GM18498 (cell line): ENCODE results near the gene SF3B4.

Experiments used
- ATAC-seq: cut with Tn5 transposase; IDR thresholded peaks from one replicate; pipeline ENCODE4 v1.9.1; 2021; ENCODE audit warnings: mild to moderate bottlenecking, moderate library complexity; ENCODE audit not compliant: unreplicated experiment

Gene SF3B4

DNA sequence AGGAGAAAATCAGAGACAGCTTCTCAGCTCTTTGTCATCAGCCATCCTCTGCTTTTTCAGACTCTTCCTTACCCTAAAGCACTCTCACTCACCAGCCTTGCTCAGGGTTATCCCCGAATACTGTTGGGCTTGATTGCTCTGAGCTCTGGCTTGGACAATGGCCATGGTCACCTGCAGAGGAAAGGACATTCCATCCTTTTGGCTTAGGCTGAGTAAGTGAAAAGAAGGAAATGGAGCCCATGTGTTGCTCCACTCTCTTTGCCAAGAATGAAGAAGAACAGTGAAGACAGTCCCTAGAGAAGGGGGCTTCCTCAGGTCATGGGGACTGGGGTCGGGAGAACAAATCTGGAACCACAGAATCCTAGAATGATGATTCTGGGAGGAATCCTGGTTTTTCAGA is 6.8 kb upstream of the SF3B4 start:
- no peak for ATAC-seq

DNA sequence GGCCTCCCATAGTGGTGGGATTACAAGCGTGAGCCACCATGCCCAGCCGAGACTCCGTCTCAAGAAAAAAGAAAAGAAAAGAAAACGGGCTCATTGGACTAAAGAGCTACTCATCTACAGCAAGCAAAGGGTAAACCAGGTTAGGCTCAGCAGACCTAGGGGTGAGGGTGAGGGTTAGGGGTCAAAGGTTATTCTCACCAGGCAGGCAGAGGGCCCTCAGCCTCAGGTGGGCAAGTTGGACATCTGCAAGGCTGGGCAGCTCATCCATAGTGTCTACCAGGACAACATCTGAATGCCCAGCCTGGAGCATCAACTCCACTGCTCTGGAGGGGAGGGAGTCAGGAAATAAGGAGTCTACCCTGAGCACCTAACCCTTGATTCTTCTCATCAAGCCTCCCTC is 5.6 kb upstream of the SF3B4 start:
- ATAC-seq: no peak

DNA sequence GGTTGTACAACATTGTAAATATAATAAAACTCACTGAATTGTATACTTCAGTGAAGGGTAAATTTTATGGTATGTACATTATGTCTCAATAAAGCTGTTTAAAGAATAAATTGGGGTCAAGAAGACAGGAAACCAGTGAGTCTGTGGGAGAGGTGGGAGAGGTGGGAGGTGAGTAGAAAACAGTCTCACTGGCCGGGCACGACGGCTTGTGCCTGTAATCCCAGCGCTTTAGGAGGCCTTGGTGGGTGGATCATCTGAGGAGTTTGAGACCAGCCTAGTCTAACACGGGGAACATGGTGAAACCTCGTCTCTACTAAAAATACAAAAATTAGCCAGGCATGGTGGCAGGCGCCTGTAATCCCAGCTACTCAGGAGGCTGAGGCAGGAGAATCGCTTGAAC is 4.9 kb upstream of the SF3B4 start:
- no peak for ATAC-seq

DNA sequence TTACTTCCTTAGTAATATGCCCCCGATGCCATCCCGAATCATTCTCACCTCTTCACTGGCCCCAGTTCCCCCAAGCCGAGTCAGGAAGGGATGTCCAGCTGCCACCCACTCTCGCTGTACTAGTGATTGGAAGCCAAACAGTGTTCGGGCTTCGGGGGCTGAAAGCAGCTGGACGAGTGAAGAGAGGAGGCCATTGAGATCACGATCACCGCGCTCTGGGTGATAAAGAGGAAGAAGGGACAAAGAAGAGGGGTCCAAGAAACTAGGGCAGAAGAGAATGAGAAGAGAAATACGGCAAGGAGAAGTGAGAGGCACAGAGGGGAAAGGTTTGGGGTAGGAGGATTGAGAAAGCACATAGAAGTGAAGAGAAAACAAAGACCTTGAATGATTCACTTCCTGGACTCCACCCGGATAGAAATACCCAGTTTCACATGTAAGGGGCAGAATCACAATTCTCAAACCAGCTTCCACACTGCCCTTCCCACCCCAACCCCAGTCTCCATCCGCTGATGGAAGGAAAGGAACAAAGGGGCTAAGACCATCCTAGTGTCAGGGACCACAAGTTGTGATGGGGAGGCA is 3.7 kb upstream of the SF3B4 start:
- no peak for ATAC-seq

DNA sequence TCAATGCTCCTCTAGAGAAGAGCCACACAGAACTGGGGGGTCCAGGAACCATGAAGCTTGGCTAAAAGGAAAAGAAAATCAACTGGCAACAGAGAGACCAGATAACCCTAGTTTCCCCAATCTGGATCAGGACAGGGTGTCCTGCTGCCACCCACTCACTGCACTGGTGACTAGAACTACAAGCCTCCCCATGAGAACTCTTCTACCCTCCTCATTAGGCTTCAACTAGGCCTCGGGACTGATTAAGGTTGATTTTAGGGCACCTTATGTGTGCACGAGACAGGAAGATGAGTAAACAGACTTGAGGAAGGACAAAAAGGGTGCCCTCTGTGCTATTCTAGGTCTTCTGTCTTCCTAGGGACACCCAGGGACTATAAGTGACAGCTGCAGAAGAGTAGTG is 2.3 kb upstream of the SF3B4 start:
- no peak for ATAC-seq

DNA sequence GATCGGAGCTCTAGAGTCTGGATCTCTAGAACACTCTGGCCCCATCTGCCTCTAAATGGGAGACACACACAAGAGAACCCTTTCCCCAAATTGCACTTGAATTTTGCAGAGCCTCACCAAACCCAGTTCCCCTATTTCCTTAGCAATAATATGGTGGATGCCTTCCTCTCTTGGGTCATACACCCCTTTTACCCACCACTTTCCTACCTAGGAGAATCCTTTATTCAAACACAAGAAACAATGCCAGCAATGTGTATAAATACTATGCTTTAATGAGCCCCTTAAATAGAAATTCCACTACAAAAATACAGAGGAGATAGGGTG is 760 bp upstream of the SF3B4 start:
- ATAC-seq: no peak

DNA sequence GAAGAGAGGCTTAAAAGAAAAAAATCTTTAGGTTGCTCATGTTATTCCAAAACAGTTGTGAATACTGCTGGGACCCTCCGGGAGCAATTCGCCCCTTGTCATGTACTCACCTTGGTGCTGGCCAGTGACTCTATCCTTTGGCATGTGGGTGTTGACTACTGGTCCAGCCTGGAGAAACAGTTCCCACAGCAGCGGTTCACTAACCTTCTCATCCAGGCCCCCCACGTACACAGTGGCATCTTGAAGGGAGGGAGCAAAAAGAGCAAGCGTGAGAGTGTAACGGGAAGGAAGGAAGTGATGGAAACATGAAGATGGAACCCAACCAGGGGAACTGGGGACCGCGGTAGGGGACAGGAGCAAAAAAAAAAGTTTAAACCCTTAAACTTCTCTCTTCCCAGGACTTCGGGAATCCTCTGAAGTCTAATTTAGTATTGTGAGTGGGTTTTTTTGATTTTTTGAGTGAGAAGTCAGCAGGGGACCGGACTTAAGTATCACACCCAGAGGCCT is 494 bp downstream of the SF3B4 start:
- ATAC-seq: no peak

DNA sequence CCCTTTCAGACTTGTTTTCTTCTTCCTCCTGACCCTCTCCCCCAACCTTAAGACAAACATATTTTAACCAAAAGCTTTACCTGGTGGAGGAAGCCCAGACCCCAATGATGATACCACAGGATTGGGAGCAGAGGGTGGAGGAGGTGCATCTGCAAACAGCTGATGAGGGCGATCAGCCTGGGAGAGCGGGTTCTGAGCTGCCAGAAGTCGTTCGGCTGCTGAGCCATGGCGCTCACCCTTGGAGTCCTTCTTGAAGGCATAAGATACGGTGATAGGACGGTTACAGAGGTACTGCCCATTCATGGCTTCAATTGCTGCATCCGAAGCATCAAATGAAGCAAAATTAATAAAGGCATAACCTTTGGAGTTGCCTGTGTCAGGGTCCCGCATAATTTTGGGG is 1.3 kb downstream of the SF3B4 start:
- no peak for ATAC-seq

DNA sequence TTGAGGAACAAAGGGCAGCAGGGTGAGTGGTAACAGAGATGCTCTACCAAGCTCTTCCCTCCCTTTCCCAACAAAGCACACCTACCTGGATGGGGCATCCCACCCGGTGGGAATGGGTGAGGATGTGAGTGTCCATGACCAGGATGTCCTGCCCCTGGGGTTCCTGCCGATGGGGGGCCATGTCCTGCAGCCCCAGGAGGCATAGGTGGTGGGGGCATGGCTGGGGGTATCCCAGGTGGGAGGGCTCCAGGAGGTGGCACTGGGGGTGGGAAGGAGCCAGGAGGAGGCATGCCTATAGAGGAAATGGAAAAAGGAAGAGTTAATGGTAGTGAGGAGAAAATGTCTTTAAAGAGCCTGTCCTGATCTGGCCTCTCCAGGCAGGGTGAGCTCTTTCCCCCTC is 1.9 kb downstream of the SF3B4 start:
- no peak for ATAC-seq

DNA sequence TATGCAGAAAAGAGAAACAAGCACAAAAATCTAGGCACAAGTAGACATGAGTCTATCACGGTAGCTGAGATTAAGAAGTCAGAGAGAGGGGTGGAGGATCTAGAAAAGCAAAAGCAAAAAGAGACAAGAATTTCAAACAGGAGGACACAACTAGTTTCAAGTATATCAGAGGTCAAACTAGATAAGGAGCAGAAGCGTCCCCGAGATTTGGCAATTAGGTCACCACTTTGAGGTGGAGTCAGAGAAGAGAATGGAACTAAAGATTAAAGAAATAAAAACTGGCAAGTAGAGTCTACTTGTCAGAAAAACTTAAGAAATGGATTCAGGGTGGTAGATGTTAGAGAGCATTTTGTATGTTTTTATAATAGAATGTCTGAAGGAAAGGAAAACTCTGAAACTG is 2.3 kb downstream of the SF3B4 start:
- ATAC-seq: no peak

DNA sequence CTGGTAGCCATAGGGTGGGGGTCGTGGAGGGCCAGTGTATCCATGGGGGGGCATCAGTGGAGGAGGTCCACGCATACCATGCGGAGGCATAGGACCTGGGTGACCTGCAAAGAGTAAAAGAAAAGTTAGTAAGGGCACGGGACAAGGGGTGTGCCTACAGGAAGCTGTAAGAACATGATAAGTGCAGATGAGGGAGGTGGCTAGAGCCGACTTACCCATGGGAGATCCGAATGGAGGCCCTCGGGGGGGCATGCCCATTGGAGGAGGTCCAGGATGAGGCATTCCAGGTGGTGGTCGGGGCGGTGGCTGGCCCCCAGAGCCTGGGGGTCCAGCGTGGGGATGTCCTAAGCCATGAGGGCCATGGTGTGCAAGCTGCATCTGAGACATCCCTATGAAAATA is 4.0 kb downstream of the SF3B4 start:
- no peak for ATAC-seq

DNA sequence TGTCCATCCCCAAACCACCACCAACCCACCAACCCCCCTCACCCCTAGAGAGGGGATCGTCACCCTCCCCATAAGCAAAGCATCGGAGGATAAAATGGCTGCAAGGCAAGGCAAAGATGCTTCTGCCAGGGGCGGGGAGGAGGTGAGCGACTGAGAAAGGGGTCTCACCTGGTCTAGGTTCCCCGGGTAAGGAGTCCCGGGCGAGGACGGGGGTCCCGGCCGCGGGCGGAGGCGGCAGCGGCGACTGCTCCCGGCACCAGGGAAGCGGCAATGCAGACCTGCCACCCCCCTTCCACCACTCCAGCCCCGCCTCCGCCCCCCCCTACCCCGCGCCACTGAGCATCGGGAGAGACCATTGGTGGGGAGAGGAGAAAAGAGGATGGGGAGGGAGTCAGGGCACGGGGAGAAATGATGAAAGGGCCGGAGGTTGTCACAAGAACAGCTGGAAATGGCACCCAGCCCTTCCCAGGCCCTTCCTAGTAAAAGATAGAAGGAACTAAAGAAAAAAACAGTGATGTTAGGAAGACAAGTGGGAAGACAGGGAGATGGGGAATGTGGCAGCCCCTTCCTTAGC is 9.9 kb downstream of the SF3B4 start, which contains the start of gene SV2A:
Gene SV2A (minus strand): TSS at position 274 of the 574 bp plus-strand sequence. CDS start 4,004 bp downstream, outside the sequence.
- no peak for ATAC-seq

DNA sequence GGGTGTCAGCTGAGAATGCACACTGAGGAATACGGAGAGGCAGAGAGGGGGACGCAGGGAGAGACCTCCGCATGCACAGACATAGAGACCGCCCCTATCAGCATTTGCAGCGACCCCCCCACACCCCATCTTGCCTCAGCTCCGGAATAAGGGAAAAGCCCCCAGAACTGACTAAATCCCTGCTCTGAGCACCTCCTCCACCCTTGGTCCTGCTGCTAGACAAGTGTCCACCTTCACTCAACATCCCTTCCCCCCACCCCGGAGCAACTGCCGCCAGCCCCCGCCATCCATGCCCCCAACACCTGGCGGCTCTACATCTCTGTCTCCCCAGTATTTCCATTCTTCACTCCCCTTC is 10.7 kb downstream of the SF3B4 start:
- no peak for ATAC-seq

DNA sequence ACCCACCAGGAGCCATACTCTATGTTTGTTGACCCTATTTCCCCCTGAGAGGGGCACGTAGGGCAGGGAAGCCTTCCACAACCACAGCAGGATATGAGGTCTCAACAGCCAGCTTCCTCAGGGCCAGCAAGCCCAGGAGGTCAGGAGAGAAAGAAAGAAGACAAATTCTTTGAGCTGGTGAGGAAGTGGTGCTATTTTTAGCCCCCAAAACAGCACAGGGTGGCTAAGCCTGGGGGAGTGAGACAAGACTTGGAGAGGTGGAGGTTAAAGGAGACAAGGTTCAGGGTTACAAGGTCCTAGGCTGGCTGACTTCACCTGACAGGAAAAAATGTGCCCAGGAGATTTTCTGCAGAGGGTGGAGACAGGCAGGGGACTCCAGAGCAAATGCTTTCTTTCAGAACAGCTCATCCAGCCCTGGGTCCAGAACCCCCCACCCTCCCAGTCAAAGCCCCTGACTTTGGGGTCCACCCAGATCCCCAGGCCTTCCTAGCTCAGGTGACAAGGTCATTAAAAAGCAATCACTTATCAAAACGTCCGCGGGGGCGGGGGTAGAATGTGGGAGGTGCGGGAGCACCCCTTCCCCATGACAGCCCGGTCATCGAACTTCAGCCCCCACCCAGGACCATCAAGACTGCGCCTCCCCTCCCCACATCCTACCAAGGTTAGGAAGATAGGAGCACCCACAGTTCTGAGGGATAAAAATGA is 11.3 kb downstream of the SF3B4 start:
- ATAC-seq: no peak

DNA sequence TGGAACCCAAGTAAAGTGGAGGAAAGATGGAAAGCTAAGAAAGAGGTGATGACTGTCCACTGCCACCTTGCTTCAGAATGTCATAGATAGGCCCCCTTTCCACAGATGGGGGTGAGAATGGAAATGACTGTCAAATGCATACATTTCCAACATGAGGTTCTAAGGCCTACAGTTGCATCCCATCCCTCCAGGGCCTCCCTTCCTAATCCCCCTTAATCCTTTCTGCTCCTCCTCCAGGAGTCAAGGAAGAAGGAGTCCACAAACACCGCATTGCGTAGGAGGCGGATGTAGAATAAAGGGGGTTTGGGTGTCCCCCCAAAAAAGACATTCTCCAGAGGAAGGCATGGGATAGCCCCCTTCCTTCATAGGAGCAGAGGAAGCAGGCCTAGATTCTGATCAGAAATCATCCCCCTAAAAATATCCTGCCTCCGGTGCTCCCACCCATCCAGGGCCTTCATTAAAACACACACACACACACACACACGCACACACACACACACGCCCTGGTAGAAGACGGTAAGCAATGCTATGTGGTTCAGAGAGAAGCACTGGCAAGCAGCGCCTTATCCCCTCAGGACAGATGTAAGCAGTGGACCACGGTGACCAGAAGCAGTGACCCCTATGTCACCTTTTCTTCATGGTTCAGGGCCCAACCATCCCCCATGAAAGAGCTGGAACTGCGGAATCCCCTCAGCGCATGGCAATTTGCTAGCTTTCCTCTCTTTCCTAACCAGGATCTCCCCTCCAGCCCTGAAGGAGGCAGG is 12.0 kb downstream of the SF3B4 start:
- ATAC-seq: no peak

DNA sequence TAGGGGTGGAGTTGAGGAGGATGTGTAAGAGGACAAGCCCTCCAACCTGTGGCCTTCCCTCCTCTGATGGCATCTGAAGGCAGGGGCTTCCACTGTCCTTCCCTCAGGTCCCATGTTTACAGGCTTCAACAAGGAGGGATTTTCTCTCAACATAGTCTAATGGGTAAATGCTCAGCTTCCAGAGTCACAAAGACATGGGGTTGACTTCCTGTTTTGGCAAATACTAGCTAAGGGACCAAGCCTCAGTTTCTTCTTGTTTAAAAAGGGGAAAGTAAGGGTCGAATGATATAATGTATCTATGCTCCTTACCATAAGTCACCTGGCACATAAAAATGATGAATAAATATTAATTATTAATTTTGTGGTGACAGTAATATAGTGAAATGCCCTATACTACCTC is 13.1 kb downstream of the SF3B4 start:
- no peak for ATAC-seq

DNA sequence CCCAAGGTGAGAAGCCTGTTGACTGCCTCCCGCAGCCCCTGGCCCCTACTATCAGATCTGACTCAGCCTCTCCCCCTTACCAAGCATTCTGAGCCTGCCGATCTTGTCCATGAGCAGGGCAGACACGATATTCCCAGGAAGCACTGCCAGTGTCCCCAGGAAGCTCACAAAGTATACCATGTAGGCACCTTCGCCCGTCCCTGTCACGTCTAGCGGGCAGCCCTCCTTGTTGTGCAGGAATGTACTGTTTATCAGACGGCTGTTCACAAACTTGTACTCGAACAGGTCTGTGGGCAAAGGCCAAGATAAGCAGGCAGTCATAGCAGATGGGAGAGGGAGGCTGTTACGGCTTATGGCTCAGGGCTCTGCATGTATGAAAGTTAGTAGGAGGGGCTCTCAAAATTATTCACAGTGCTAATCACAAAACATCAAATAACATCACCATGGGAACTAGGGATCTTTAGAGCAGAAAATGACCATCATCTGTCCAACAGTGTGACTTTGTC is 21.0 kb downstream of the SF3B4 start:
- ATAC-seq: no peak

DNA sequence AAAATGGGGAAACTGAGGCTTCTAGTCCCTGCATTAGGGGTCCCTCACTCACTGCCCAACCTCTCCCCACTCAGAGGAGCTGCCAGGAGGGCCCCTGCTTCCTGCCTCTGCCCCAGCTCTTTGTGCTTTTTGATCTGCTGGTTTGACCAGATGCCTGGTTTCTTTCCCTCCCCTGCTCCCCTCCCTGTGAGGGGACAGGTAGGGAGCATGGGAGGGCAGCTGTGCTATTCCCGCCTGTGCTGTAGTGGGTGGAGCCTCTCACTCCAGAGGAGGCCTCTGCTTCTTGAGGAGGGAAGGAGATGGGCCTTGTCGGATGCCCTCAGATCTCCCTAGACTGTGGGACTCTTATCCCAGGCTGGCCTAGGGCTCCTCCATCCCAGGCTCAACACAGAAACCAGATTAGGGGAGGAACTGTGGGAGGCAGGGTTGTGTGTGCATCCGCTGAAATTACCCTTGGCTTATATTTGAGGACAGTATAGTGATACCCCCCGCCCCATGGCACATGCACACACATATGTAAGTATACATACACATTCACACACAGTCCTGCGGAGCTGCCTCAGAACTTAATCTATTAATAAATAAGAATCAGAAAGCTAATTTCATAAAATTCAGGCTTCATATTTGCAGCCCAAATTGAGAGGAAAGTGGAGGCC is 23.6 kb downstream of the SF3B4 start:
- ATAC-seq: no peak

DNA sequence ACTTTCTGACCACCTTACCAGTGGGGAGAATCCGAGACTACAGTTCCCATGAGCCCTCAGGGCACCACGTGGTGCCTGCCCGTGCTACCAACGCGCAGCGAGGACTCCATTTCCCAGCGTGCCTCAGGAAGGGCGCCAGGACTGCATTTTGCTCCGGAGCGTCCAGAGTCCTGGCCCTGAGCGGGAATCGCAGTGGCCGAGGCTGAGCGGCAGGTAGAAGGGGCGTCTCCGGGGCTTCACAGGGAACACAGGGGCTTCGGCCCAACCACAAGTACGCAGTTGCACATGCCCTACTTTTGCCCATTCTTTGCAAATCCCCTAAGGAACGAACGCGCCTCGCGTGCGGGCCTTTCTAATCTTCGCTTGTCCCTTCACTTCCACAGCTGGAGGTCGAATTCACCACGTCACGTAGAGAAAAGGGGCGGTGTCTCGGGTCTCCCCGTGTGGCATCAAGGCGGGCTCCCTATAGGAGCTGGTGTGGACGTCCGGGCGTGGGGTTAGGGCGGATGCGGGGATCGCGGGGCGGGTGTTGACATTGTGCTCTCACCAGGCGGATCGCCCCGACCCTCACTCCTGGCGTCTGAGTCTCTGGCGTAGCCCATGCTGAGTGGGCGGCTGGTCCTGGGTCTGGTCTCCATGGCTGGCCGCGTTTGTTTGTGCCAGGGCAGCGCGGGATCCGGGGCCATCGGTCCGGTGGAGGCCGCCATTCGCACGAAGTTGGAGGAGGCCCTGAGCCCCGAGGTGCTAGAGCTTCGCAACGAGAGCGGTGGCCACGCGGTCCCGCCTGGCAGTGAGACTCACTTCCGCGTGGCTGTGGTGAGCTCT is 27.9 kb downstream of the SF3B4 start, which contains the start of gene BOLA1:
Gene BOLA1 (plus strand): TSS at position 109 of the 825 bp plus-strand sequence. CDS start 492 bp downstream, at position 601.
- ATAC-seq: peak; percentile 94

DNA sequence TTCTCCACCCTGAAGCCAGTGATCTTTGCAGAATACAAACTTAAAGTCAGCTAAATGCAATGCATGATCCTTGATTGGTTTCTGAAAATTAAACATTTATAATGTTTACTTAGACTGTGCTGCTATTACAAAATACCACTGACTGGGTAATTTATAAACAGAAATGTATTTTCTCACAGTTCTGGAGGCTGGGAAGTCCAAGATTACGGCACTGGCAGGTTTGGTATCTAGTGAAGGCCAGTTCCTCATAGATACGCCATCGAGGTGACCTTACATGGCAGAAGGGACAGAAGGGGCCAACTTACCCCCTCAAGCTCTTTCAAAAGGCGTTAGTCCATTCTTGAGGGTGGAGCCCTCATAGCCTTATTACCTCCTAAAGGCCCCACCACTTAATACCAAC is 31.0 kb downstream of the SF3B4 start:
- no peak for ATAC-seq
